K562 (cell line): Measurements from ENCODE around the gene QSOX2. TPM values are rescaled to one million over a fixed set of nuclear protein-coding genes. Genes with fewer than 3 reads are reported as not detected.

ENCODE experiments used
- CREB1 ChIP-seq, 2 experiments: sonication (generic) in 1 of 2; formaldehyde crosslinking in 1 of 2; IDR thresholded peaks; 2 replicates each; pipeline versions ENCODE4 v1.6.1 to v1.8.0; 2012 to 2022; ENCODE audit warnings: inconsistent platforms in 1 of 2, mild to moderate bottlenecking in 1 of 2, missing genetic modification reagents in 1 of 2, moderate library complexity in 1 of 2
- ESRRB ChIP-seq: fragments of 250-450 bp; sonication (Bioruptor Pico); IDR thresholded peaks from 2 replicates; pipeline ENCODE4 v1.5.0; 2020; ENCODE audit warnings: mild to moderate bottlenecking, moderate library complexity, borderline replicate concordance
- EWSR1 ChIP-seq: fragments of 450-650 bp; IDR thresholded peaks from 2 replicates; pipeline ENCODE4 v1.6.1; 2018; ENCODE audit warnings: borderline replicate concordance, mild to moderate bottlenecking, low read depth, moderate library complexity; ENCODE audit not compliant: partially characterized antibody
- MYNN ChIP-seq, 2 experiments: sonication (generic); formaldehyde crosslinking in 1 of 2; IDR thresholded peaks; 2 replicates each; pipeline versions ENCODE4 v1.5.0 to v1.6.1; 2016 to 2020; ENCODE audit warnings: antibody characterized with exemption in 1 of 2, missing genetic modification reagents in 1 of 2
- ZFP1 ChIP-seq: fragments of 450-650 bp; formaldehyde crosslinking; IDR thresholded peaks from 2 replicates; pipeline ENCODE4 v1.4.0; 2020; ENCODE audit warnings: mild to moderate bottlenecking, mixed read lengths
- polyA plus RNA-seq, 8 experiments: library from polyadenylated mRNA; depleted of rRNA in 4 of 8; stranded (reverse) in 5 of 8; unstranded in 3 of 8; fragments of >200 nt; fragmentation: Nextera tagmentation in 2 of 8; fragmentation: Illumina TruSeq in 1 of 8; extraction: Ambion mirVana in 2 of 8; extraction: Trizol in 1 of 8; gene quantifications; 2 replicates each; pipeline versions ENCODE4 v1.2.1 to v1.2.3, GENCODE V29; 2011 to 2014; ENCODE audit warnings: inconsistent platforms in 1 of 8, missing spikeins in 1 of 8
- total RNA-seq, 7 experiments: library from RNA; depleted of rRNA in 6 of 7; stranded (reverse); fragments of >200 nt in 6 of 7; fragmentation: Illumina TruSeq in 2 of 7; extraction: Trizol in 2 of 7; gene quantifications; 2 replicates each; pipeline versions ENCODE4 v1.2.1 to v1.2.3, GENCODE V29; 2011 to 2021; ENCODE audit warnings: low replicate concordance in 1 of 7
- TF ChIP-seq, protein P1 (sequence below): sonication (generic); formaldehyde crosslinking; IDR thresholded peaks from 2 replicates; pipeline ENCODE4 v1.8.0; 2022; ENCODE audit warnings: mild to moderate bottlenecking, missing genetic modification reagents
- TF ChIP-seq, protein P2 (sequence below): sonication (generic); formaldehyde crosslinking; IDR thresholded peaks from 2 replicates; pipeline ENCODE4 v1.8.0; 2023; ENCODE audit warnings: missing genetic modification reagents, mild to moderate bottlenecking, borderline replicate concordance

The QSOX2 gene
- total and polyA plus RNA-seq, 9 of the 15 experiments (the other 6 are each of a cell fraction or from before 2014, with no cell fraction given): 0.51 to 23.7 (median 12.7) TPM

DNA sequence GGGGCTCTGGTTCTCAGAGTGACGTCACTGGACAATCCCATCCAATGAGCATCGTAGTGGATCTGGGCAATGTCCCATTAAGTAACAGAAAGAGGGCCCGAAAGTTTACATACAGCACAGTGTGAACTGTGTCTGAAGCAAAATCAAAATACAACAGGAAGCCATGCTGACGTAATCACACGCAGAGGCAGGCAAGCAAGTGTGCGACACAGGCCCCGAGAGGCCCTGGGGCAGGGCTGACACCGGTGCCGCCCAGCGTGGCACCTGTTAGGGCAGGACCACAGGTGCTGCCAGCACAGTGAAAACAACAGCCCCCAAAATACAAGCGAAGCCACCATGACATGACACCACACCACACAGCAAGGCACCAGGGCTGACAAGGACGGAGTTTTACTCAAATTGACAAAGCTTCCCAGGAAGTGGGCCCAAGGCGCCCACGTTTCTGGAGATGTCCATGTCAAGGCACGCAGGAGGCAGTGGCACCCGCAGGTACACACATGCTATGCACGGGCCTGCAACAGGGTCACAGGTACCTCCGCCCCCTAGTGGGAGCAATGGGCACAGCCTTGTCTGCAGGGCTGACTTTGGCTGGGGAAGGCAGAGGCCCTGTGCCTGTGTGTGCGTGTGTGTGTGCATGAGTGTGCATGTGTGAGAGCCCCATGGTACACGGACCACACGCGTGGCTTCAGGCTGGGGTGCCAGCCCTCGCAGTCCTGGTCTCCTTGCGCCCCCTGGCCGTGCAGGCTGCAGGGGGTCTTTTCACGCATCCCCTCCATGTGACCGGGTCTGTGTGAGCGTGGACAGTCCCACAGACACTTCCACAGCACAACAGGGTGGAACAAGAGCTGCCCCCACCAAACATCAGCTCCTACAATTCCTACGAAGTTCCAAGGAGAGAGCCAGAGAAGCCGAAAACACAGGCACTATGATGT lies 19.6 kb downstream of the QSOX2 start (continued):
- TF ChIP-seq CREB1 (IDR thresholded peaks at IDR 0.05) (no peak), CREB1 (CRISPR knock-in tag; IDR thresholded peaks at IDR 0.05) (peak; percentile 46; the same call in 1 of the 2 replicates), EWSR1 (no peak), ZFP1 (CRISPR knock-in tag) (no peak), MYNN (IDR thresholded peaks at IDR 0.05) (peak; percentile 51; the same call in 1 of the 2 replicates), MYNN (CRISPR knock-in tag; IDR thresholded peaks at IDR 0.05) (no peak), ESRRB (no peak)
- TF ChIP-seq, protein P1, sequence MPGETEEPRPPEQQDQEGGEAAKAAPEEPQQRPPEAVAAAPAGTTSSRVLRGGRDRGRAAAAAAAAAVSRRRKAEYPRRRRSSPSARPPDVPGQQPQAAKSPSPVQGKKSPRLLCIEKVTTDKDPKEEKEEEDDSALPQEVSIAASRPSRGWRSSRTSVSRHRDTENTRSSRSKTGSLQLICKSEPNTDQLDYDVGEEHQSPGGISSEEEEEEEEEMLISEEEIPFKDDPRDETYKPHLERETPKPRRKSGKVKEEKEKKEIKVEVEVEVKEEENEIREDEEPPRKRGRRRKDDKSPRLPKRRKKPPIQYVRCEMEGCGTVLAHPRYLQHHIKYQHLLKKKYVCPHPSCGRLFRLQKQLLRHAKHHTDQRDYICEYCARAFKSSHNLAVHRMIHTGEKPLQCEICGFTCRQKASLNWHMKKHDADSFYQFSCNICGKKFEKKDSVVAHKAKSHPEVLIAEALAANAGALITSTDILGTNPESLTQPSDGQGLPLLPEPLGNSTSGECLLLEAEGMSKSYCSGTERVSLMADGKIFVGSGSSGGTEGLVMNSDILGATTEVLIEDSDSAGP (CRISPR knock-in tag): 0 out of 2 replicates have a peak, but pooled peaks have one; percentile 15
- TF ChIP-seq, protein P2, sequence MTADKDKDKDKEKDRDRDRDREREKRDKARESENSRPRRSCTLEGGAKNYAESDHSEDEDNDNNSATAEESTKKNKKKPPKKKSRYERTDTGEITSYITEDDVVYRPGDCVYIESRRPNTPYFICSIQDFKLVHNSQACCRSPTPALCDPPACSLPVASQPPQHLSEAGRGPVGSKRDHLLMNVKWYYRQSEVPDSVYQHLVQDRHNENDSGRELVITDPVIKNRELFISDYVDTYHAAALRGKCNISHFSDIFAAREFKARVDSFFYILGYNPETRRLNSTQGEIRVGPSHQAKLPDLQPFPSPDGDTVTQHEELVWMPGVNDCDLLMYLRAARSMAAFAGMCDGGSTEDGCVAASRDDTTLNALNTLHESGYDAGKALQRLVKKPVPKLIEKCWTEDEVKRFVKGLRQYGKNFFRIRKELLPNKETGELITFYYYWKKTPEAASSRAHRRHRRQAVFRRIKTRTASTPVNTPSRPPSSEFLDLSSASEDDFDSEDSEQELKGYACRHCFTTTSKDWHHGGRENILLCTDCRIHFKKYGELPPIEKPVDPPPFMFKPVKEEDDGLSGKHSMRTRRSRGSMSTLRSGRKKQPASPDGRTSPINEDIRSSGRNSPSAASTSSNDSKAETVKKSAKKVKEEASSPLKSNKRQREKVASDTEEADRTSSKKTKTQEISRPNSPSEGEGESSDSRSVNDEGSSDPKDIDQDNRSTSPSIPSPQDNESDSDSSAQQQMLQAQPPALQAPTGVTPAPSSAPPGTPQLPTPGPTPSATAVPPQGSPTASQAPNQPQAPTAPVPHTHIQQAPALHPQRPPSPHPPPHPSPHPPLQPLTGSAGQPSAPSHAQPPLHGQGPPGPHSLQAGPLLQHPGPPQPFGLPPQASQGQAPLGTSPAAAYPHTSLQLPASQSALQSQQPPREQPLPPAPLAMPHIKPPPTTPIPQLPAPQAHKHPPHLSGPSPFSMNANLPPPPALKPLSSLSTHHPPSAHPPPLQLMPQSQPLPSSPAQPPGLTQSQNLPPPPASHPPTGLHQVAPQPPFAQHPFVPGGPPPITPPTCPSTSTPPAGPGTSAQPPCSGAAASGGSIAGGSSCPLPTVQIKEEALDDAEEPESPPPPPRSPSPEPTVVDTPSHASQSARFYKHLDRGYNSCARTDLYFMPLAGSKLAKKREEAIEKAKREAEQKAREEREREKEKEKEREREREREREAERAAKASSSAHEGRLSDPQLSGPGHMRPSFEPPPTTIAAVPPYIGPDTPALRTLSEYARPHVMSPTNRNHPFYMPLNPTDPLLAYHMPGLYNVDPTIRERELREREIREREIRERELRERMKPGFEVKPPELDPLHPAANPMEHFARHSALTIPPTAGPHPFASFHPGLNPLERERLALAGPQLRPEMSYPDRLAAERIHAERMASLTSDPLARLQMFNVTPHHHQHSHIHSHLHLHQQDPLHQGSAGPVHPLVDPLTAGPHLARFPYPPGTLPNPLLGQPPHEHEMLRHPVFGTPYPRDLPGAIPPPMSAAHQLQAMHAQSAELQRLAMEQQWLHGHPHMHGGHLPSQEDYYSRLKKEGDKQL (CRISPR knock-in tag): no peak
